Panc1 (cell line): ENCODE measurements around the gene MAP7D3. TPM values are rescaled to one million over a fixed set of nuclear protein-coding genes. Genes with fewer than 3 reads are reported as not detected.

Experiments
- ATAC-seq: fragments of 200-7000 bp; cut with Tn5 transposase; 2 replicates; pipeline ENCODE4 v1.9.1; 2020; ENCODE audit warnings: mild to moderate bottlenecking, moderate library complexity
- BruUV-seq: library from RNA; stranded (reverse); fragments of 400-500 nt; replicated peaks from 2 replicates; lab custom pipeline; 2021; lab: Mats Ljungman, UMichigan
- CTCF ChIA-PET: fragments of 300-600 bp; sonication (Branson Sonifier 250); formaldehyde crosslinking; loops from one replicate; lab custom pipeline; 2022; ENCODE audit warnings: antibody characterized with exemption; lab: Charles Lee
- POLR2A ChIA-PET: fragments of 300-600 bp; sonication (Branson Sonifier 250); formaldehyde crosslinking; loops from one replicate; lab custom pipeline; 2022; ENCODE audit warnings: antibody characterized with exemption; lab: Charles Lee
- DNase-seq: peaks from one replicate; pipeline ENCODE4 v3.0.0-alpha.2; 2010; ENCODE audit warnings: low read depth, low spot score
- H3K27ac ChIP-seq: 2 replicates; pipeline ENCODE4 v1.5.1; 2011; ENCODE audit warnings: mild to moderate bottlenecking, low read length, inconsistent platforms
- H3K27me3 ChIP-seq: fragments of 200-500 bp; sonication (Bioruptor generic); 2 replicates; pipeline ENCODE4 v1.6.0; 2014; ENCODE audit warnings: low read length, inconsistent platforms; ENCODE audit not compliant: control insufficient read depth, insufficient read depth
- H3K36me3 ChIP-seq: fragments of 200-500 bp; sonication (Bioruptor generic); 2 replicates; pipeline ENCODE4 v1.5.1; 2014; ENCODE audit warnings: inconsistent platforms, mild to moderate bottlenecking, low read length, moderate library complexity; ENCODE audit not compliant: control insufficient read depth, insufficient read depth
- H3K4me1 ChIP-seq: 2 replicates; pipeline ENCODE4 v1.5.1; 2011; ENCODE audit warnings: inconsistent platforms, mild to moderate bottlenecking, low read length, moderate library complexity; ENCODE audit not compliant: control insufficient read depth, insufficient read depth
- H3K4me3 ChIP-seq, 2 experiments: 2 replicates each; pipeline ENCODE4 v1.5.1; 2011 to 2012; ENCODE audit warnings: low read depth in 2 of 2, low read length in 2 of 2, mild to moderate bottlenecking in 2 of 2, inconsistent platforms in 1 of 2, moderate library complexity in 1 of 2
- H3K9me3 ChIP-seq: fragments of 200-500 bp; sonication (Bioruptor generic); 2 replicates; pipeline ENCODE4 v1.5.1; 2014; ENCODE audit warnings: low read depth, mild to moderate bottlenecking, inconsistent platforms, low read length, moderate library complexity; ENCODE audit not compliant: control insufficient read depth, insufficient read depth
- POLR2AphosphoS5 ChIP-seq: IDR thresholded peaks from 2 replicates; pipeline ENCODE4 v1.6.1; 2012; ENCODE audit warnings: mild to moderate bottlenecking, low read depth, low read length, moderate library complexity
- SIN3A ChIP-seq: IDR thresholded peaks from 2 replicates; pipeline ENCODE4 v1.6.1; 2012; ENCODE audit warnings: low read depth, mild to moderate bottlenecking, low read length, moderate library complexity, borderline replicate concordance; ENCODE audit not compliant: insufficient read depth
- TCF7L2 ChIP-seq: IDR thresholded peaks from 2 replicates; pipeline ENCODE4 v1.6.1; 2011; ENCODE audit warnings: mild to moderate bottlenecking, low read depth, low read length, inconsistent platforms
- in situ Hi-C: cut with HindIII; loops from 2 replicates; pipeline ENCODE4 v1.10.0; 2016; ENCODE audit warnings: low sequenced_read_pairs, low pct_unique_long_range_greater_than_20kb
- intact Hi-C: fragments of 100-400 bp; cut with micrococcal nuclease; formaldehyde crosslinking; loops from one replicate; pipeline ENCODE4 v1.10.0; 2022; ENCODE audit not compliant: unreplicated experiment
- total RNA-seq: library from RNA; stranded (reverse); gene quantifications from one replicate; pipeline ENCODE4 v1.2.1, GENCODE V29; 2021; ENCODE audit not compliant: unreplicated experiment
- TF ChIP-seq, protein P1 (sequence below): fragments of 450-650 bp; IDR thresholded peaks from 2 replicates; pipeline ENCODE4 v1.5.1; 2017; ENCODE audit warnings: mild to moderate bottlenecking
- TF ChIP-seq, protein P2 (sequence below), 2 experiments: IDR thresholded peaks; 2 replicates each; pipeline ENCODE4 v1.6.1; 2011 to 2012; ENCODE audit warnings: low read depth in 2 of 2, control low read depth in 1 of 2, low read length in 1 of 2, mild to moderate bottlenecking in 1 of 2, moderate library complexity in 1 of 2; ENCODE audit not compliant: insufficient read depth in 1 of 2

The MAP7D3 gene
- total RNA-seq, 1 experiment from 2014 or later: 23.3 TPM

DNA sequence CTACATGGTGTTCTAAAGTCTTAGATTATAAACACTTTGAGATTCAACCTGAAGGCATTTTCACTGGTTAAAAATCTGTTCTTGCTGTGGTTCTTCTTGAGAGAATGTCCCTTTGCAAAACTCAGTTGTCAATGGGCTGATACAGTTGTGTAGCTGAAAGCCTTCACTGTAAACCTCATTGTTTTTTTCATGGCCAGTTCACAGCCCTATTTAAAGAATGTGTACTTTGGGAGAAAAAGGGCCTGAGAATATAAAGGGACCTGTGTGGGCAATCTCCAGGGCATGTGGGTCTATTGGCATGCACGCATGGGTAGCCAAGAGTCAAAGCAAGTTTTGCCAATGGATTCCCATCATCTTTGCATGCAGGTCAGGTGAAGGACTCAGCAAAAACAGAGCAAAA is 7.8 kb upstream of the MAP7D3 start:
- ATAC-seq (no peak), DNase-seq (no peak)
- Histone ChIP-seq H3K4me1 (no peaks in the 10 kb centered on the region), H3K27me3 (no peaks in the 10 kb centered on the region), H3K36me3 (no peaks in the 10 kb centered on the region), H3K9me3 (no peaks in the 10 kb centered on the region), H3K4me3 (no peak overlapping the region), H3K27ac (no peak overlapping the region)
- CTCF ChIA-PET: no interaction called here
- POLR2A ChIA-PET: no interaction called here
- in situ Hi-C loops (no loop called here), intact Hi-C loops (no loop called here)
- TF ChIP-seq, protein P1, sequence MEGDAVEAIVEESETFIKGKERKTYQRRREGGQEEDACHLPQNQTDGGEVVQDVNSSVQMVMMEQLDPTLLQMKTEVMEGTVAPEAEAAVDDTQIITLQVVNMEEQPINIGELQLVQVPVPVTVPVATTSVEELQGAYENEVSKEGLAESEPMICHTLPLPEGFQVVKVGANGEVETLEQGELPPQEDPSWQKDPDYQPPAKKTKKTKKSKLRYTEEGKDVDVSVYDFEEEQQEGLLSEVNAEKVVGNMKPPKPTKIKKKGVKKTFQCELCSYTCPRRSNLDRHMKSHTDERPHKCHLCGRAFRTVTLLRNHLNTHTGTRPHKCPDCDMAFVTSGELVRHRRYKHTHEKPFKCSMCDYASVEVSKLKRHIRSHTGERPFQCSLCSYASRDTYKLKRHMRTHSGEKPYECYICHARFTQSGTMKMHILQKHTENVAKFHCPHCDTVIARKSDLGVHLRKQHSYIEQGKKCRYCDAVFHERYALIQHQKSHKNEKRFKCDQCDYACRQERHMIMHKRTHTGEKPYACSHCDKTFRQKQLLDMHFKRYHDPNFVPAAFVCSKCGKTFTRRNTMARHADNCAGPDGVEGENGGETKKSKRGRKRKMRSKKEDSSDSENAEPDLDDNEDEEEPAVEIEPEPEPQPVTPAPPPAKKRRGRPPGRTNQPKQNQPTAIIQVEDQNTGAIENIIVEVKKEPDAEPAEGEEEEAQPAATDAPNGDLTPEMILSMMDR: no peak
- TF ChIP-seq TCF7L2 (no peak), POLR2AphosphoS5 (no peak), SIN3A (no peak)
- TF ChIP-seq, protein P2, sequence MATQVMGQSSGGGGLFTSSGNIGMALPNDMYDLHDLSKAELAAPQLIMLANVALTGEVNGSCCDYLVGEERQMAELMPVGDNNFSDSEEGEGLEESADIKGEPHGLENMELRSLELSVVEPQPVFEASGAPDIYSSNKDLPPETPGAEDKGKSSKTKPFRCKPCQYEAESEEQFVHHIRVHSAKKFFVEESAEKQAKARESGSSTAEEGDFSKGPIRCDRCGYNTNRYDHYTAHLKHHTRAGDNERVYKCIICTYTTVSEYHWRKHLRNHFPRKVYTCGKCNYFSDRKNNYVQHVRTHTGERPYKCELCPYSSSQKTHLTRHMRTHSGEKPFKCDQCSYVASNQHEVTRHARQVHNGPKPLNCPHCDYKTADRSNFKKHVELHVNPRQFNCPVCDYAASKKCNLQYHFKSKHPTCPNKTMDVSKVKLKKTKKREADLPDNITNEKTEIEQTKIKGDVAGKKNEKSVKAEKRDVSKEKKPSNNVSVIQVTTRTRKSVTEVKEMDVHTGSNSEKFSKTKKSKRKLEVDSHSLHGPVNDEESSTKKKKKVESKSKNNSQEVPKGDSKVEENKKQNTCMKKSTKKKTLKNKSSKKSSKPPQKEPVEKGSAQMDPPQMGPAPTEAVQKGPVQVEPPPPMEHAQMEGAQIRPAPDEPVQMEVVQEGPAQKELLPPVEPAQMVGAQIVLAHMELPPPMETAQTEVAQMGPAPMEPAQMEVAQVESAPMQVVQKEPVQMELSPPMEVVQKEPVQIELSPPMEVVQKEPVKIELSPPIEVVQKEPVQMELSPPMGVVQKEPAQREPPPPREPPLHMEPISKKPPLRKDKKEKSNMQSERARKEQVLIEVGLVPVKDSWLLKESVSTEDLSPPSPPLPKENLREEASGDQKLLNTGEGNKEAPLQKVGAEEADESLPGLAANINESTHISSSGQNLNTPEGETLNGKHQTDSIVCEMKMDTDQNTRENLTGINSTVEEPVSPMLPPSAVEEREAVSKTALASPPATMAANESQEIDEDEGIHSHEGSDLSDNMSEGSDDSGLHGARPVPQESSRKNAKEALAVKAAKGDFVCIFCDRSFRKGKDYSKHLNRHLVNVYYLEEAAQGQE (IDR thresholded peaks at IDR 0.05; ENCODE audit: insufficient read depth in 1 of 2, low read depth in 2 of 2, low read length in 1 of 2): no peak
- BruUV-seq: no TSS peak

DNA sequence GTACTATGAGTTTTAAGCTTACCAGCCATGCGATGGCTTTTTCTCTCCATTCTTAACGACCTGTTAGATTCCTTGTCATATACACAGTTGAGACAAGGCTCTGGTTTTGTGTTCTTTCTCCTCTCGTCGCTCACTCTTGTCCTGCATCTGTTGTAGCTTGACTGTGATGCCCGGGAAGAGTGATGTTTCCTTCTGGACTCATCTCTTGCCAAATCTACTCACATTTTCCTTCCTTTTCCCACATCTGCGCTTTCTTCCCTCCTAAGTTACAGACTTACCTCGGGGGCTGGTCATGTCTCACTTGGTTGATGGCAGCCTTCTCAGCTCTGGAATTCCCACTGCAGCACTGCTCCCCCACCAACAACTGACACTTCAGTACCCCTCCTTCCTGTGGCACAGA is 4.8 kb upstream of the MAP7D3 start:
- CTCF ChIA-PET: interaction anchor here (0.5 kb wide), 1 partner anchor 11 kb away, joined by 4 read pairs; no protein-coding TSS in a partner anchor
- DNase-seq (no peak), ATAC-seq (no peak)
- in situ Hi-C loops (no loop called here), intact Hi-C loops (no loop called here)
- Histone ChIP-seq H3K36me3 (no peaks in the 10 kb centered on the region), H3K27ac (no peak overlapping the region), H3K4me1 (peaks cover 3% of the 10 kb centered on the region; the same call in 1 of the 2 replicates), H3K27me3 (no peaks in the 10 kb centered on the region), H3K4me3 (no peak overlapping the region), H3K9me3 (no peaks in the 10 kb centered on the region)
- TF ChIP-seq SIN3A (no peak), POLR2AphosphoS5 (no peak), TCF7L2 (no peak)
- TF ChIP-seq, protein P1: no peak
- TF ChIP-seq, protein P2 (IDR thresholded peaks at IDR 0.05; ENCODE audit: insufficient read depth in 1 of 2, low read depth in 2 of 2, low read length in 1 of 2): no peak
- BruUV-seq: no TSS peak
- POLR2A ChIA-PET: no interaction called here
